NCI-H1930 (cell line): ENCODE results near the gene STON1.
"Not testable (repeated sequence)": the region's sequence is repeated elsewhere in the genome, so short reads cannot be mapped to it uniquely, and the experiment has no call there.

Experiments used
- DNase-seq, 2 experiments: peaks; one replicate each; lab custom pipeline; 2025; lab: John Stamatoyannopoulos, UW

The STON1 gene

DNA sequence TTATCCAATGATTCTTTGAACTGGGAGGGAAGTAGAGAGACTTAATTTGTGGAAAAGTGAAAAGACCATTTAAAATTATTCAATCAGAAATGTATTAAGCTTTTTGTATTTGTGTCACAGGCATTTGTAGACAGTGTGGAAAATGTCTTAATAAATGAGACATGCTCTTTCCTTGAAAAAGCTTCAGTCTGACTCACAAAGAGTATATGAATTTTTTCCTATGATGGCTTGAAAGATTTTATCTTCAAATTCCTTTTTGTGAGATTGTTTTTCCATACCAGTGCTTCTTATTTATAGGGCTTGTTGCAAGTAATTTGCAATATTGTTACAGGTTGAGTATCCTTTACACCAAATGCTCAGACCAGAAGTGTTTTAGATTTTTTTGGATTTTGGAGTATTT is 39.5 kb downstream of the STON1 start:
- no peak for DNase-seq

DNA sequence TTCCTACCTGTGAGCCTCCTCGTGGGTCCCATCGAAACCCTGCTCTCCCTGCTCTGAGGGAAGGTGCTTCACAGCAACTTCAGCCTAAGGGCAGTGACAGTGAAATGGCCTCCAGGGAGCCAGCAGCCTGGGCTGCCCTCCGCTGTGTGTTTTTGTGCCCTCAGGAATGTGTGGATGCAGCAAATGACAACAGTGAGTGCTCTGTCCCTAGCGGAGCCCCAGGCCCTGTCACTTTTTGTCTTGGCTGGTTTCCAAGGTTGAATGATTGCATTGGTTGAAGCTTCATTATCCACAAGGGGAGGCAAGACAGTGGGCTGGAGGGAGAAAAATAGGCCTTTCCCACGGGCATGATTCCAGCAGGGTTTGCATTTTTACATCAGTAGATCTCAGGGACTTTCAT is 42.9 kb downstream of the STON1 start:
- DNase-seq: no peak

DNA sequence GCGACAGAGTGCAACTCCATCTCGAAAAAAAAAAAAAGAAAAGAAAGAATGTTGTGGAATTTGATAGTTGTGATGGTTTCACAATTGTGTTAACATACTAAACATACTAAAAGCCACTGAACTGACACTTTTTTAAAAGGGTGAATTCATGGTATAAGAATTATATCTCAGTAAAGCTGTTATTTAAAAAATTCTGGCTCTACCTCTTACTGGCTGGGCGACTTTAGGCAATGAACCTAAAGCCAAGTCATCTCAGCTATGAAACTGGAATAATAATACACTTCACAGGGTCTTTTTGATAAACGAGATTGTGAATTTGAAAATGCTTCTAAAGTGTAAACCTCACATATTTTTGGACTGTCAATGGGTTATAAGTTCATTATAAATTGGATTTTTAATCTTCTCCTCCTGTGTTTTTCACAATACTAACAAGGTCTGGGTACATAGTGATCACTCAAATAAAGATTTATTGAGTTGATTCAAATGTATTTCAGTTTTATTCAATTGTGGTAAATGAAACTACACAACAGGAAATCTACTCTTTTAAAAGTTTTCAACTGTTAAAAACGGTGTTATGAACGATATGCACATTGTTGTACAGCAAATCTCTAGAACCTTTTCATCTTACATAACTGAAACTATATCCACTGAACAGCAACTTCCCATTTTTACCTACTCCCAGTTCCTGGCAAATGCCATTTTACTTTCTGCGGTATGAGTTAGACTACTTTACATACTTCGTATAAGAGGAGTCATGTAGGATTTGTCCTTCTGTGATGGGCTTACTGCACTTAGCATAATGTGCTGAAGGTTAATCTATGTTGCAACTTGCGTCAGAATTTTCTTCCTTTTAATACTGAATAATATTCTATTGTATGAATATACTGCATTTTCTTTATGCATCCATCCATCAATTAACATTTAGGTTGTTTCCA is 44.7 kb downstream of the STON1 start:
- no peak for DNase-seq

DNA sequence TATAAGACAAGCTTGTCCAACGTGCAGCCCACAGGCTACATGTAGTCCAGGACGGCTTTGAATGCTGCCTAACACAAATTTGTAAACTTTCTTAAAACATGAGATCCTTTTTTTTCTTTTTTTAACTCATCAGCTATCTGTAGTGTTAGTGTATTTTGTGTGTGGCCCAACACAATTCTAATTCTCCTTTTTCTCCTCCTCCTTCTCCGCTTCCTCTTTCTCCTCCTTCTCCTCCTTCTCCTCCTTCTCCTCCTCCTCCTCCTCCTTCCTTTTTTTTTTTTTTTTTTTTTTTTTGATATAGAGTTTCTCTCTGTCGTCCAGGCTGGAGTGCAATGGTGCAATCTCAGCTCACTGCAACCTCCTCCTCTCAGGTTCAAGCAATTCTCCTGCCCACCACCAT is 48.4 kb downstream of the STON1 start:
- DNase-seq: no peak

DNA sequence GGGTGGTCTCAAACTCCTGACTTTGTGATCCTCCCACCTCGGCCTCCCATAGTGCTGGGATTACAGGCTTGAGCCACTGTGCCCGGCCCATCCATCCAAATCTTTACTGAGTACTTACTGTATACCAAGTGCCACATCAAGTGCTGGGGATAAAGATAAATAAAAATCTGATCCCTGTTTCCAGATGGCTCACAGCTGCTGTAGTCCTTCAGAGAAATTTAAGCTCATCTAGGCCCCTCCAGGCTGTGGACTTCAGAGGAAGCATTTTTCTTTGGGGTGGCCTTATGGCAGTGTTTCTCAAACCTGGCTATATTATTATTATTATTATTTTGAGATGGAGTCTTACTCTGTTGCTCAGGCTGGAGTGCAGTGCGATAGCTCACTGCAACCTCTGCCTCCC is 54.0 kb downstream of the STON1 start:
- DNase-seq: no peak

DNA sequence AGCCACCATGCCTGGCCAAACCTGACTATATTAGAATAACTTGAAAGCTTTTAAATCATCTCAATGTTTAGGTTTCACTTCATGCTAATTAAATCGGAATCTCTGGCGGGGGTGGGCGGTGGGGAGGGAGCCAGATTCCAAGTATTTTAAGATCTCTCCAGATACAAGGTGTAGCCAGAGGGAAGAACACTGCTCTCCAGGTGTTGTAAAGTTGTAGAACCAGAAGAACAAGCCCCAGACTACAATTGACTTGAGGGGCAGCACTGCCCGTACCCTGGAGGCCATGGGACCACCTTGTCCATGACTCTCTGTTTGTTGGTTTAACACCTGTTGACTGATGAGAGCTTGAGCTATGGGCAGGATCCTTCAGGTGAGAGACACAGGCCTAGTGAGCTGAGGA is 54.6 kb downstream of the STON1 start:
- DNase-seq: no peak

DNA sequence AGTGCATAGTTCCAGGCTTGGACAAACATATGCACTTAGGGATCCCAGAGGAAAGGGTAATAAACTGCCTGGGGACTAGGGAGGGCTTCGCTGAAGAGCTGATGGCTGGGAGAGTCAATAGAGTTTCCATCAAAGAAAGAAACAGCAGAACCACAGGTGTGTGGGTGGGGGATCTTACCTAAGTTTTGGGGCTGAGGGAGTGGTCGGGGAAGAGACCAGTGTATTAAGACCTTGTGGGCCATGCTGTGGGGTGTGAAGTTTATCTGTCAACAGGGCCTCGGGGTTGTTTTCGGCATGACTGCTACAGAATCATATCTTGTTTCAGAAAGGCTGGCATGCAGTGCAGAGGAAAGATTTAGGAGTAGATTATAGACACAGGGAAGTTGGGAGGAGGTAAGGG is 56.5 kb downstream of the STON1 start:
- DNase-seq: no peak

DNA sequence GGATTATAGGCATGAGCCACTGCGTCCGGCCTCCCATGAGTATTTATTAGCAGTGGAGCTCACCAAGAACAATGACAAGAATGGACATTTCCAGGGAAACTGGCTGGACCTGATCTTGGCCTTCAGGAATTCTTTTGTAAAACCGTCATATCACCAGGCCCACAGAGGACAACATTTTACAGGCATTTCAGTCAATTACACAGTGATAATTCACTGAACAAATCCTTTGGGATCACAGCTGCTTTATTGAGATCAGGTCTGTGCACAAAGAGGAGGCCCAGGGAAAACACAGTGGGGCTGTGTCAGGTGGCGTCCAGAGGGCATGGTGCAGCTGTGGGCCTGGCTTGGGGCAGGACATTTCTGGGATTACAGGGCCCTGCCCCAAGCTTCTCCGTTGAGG is 57.6 kb downstream of the STON1 start:
- DNase-seq: no peak

DNA sequence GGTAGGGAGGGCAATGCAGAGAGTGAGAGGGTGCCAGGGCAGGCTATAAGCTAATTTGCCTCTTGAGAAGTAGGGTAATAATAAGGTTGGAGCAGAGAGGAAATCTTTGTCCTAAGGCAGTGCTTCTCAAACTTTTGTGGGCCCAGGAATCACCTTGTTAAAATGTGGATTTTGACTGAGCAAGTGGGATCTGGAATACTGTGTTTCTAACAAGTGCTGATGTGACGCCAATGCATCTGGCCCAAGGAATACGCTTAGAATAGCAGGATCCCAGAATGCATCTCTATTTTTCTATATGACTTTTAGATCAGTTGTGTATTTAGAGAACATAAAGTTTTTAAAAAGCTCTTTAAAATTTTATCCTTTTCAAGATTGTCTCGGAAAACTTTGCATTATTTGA is 58.0 kb downstream of the STON1 start:
- DNase-seq: no peak

DNA sequence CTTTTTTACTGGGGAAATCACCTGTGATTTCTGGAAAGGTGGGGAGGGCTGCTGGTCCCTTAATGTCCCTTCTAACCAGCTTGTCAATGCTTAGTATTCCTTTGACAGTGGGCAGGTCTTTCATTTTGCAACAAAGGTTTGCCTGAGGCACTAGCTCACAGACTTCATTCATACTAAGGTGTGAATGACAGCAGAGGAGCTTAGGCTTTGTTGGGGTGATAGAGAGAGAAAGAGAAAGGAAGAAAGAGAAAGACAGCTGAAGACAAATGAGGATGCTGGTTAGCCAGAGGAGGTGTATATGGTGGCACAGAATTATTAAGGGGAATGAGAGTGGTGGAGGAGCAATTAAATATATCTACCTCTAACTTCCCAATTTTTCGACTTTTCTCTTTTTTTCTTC is 58.8 kb downstream of the STON1 start:
- DNase-seq: no peak

DNA sequence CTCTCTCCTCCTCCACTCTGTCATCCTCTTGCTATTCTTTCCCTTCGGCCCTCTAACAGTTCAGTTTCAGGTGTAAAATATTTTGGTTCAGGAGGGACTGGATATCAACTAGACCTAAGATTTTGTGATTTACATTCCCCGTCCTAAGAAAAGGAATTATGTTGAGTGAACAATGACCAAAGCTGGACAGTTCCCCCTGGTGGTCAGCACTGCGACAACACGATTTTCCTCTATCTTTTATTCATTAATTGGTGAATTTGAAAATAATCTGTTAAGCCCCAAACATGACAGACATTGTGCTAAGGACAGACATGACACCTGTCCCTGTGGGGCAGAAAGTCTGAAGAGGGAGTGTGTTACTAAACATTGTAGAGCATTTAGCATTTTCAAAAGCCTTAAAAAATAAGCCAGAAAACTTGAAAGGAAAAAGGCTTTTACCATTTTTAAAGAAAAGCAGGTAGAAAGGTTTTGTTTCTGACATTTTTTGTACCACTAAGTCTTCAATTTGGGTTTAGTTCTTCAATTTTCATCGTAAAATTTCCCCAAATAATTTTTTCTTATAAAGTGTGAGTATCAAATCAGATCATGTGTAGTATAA is 59.3 kb downstream of the STON1 start:
- no peak for DNase-seq

DNA sequence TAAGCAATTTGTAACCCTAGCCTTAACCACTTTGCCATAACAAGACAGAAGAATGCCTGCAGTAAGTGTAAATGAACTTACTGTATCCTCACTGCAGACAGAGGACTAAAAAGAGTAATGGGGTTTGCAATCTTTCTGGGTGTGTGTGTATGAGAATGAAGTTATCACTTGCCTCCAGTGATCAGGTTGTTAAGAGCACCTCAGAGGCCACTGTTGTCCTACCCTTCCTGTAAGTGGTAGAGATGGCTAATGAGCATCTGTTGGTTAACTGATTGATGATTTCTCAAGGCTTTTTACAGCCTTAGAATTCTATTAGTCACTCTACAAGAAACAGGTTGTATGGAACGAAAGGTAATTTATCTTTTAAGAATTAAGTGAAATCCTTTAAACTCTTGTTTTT is 60.1 kb downstream of the STON1 start:
- no peak for DNase-seq

DNA sequence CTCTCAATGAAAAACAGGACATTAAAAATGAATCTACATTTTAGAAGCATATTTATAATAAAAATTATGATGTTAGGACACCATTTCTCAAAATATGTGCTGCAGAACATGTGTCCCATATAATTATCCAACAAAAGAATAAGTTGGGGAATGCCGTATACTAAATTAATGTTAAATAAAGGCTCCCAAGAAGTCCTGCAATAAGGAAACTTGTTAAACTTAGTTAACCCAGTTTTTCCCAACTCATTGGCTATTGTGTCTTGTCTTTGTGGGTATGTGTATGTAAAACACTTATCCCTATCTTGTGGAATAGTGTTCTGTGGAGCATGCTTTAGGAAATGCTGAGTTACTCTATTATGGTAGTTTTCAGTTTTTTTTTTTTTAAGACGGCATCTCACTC is 62.1 kb downstream of the STON1 start:
- no peak for DNase-seq

DNA sequence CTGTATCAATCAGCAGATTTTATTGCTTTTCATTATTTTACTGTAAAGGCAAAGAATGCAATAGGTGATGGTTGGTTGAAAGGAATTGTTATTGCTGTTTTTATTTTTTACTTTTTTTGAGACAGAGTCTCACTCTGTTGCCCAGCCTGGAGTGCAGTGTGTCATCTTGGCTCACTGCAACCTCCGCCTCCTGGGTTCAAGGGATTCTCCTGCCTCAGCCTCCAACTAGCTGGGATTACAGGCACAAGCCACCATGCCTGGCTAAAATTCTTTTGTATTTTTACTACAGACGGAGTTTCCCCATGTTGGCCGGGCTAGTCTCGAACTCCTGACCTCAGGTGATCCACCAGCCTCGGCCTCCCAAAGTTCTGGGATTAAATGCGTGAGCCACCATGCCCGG is 66.8 kb downstream of the STON1 start:
- not testable (repeated sequence) for DNase-seq

DNA sequence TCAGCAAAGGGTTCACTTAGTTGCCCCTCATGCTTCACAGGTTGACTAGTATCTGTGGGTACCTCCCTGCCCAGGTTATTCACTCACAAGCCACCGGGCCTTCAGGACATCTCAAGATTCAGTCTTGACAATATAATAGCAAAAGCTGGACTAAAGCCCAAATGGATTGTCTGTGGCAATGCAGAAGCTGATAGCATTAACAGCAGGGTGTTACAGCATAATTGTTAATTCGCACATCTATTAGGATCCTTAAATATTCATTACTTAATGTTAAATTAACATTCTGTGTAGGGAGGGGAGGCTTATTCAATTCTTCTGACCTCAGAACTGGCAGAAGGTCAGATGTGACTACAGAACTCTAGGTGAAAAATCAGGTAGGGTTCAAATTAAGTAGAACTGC is 67.5 kb downstream of the STON1 start:
- no peak for DNase-seq

DNA sequence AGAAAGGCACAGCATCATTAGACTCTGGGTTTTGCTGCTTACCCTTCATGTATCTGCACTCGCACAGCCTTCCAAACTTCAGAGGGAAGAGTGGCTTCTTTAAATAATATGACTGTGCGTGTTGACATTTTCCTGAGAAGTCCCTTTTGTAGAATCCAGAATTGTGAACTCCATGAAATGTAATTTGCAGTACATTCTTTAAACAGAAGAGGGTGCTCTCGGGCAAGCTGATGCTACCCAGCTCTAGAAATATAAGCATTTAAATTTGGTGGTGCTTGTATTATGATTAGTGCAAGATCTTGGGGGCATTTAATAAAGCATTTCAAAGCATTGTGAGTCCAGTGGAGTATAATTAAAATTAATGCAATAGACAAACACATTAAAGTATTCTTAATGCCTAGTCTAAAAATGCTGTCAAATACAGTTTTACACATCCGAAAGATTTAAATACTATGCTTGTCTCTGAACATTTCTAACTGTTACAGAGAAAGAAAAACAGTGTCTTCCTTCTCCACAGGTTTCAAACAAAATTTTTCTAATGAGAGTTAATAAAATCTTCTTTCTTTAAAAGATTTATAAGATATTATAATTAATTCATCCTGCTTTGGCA is 70.4 kb downstream of the STON1 start:
- DNase-seq: peak in 1 of 2 experiments; percentile 18

DNA sequence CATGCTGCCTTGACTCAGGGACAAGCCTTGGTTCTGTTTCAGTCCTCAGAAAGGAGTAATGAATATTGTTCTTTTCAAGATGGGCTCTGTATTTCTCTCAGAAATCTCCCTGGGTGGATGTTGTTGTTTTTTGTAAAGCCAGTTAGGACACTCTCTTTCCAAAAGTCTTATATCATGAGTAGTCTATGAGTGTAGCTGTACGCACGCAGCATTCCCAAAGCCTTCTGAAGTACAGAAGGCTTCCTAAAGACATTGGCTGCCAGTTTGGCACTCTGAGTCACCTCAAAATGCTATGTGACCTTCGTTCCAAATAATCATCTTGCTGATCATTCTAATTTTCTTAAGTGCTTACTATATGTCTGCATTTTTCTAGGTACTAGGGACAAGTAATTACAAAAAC is 71.0 kb downstream of the STON1 start:
- no peak for DNase-seq

DNA sequence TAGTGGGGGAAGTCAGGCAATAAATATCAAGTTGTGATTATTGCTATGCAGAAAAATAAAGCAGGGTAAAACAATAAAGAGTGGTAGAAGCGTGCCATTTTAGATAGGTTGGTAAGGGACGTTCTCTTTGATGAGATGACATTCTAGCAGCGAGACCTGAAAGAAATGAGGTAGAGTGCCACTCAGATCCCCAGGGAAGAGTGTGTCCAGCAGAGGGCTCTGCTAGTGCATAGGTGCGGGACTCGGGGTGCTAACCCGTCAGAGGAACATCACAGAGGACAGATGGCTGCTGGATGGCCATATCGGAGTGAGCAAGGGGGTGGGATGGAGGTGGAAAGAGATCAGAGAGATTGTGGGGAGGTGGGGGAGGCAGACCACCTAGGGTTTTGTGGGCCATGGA is 71.4 kb downstream of the STON1 start:
- DNase-seq: no peak

DNA sequence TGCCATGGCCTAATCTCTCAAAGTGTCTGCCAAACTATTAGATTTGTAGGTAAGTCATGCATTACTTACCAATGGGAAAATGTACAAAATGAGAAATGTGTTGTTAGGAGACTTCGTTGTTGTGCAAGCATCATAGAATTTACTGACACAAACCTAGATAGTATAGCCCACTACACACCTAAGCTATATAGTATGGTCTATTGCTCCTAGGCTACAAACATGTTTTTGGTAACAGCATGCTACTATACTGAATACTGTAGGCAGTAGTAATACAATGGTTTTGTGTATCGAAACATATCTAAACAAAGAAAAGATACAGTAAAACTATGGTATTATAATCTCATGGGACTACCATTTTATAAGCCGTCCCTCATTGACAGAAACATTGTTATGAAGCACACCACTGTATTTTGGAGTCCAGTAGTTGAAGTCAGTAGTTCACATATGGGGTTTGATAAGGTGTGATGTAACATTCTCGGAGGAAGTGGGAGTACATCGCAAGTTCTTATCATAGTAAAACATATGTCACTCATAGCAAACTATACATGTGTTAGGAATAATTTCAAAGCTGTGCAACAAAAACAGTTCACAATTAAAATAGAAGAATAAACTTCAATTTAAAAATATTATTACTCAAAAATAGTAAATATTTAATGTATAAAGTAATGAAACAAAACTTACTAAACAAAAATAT is 75.7 kb downstream of the STON1 start:
- no peak for DNase-seq

DNA sequence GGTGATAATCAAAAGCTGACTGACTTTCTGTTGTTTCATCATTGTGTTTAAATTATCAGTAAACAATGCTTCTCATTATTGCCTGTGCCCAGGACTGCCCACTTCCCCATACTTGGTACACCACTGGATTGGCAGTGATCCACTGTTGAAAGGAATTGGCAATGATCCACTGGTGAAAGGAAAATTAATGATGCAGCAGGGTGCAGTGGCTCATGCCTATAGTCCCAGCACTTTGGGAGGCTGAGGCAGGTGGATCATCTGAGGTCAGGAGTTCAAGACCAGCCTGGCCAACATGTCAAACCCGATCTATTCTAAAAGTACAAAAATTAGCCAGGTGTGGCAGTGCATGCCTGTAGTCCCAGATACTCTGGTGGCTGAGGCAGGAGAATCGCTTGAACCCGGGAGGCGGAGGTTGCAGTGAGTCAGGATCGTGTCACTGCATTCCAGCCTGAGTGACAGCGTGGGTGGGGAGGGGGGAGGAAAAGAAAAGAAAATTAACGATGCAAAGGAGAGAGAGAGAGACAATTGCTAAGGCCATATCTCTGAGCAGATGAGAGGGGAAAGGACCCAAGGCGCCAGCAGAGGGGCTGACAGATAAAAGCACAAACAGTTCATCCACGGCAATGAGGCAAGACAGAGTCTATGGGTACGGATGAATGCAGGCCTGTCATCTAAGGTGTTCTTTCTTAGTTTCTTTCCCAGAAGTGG is 77.5 kb downstream of the STON1 start:
- DNase-seq: no peak

DNA sequence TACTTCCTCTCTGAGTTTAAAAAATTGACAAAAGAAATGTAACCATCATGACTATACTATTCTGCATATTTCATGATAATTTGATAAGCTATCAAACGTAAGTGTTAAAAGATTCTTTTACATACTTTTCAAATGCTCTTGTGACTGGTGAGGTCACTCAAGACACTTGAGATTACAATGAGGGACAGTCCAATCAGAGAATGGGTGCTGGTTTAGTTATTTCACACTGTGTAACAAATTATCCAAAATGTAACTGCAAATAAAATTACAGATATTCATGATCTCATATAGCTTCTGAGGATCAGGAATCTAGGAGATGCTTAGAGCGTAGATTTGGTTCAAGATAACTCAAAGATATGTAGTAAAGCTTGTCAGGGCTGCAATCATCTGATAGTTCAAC is 83.3 kb downstream of the STON1 start:
- no peak for DNase-seq

DNA sequence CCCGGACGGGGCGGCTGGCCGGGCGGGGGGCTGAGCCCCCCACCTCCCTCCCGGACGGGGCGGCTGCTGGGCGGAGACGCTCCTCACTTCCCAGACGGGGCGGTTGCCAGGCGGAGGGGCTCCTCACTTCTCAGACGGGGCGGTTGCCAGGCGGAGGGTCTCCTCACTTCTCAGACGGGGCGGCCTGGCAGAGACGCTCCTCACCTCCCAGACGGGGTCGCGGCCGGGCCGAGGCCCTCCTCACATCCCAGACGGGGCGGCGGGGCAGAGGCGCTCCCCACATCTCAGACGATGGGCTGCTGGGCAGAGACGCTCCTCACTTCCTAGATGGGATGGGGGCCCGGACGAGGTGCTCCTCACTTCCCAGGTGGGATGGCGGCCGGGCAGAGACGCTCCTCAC is 84.6 kb downstream of the STON1 start:
- not testable (repeated sequence) for DNase-seq
